ENCODE data around the gene PRICKLE2.

The PRICKLE2 gene

GRCh38 chr3:64125561-64125960 is 99.7 kb downstream of the PRICKLE2 start:
- no peak for DNase-seq

- no peak for DNase-seq
These were observed 101.3 kb downstream of the PRICKLE2 start for GRCh38 chr3:64123931-64124330.

- no peak for DNase-seq
These were observed 102.8 kb downstream of the PRICKLE2 start for GRCh38 chr3:64122476-64122875.

- DNase-seq, result no peak
These were observed 103.4 kb downstream of the PRICKLE2 start for GRCh38 chr3:64121750-64122311.

GRCh38 chr3:64120876-64121275 is 104.4 kb downstream of the PRICKLE2 start:
- no peak for DNase-seq

GRCh38 chr3:64117483-64117882 is 107.8 kb downstream of the PRICKLE2 start:
- no peak for DNase-seq

GRCh38 chr3:64114651-64115050 is 110.6 kb downstream of the PRICKLE2 start:
- no peak for DNase-seq

- DNase-seq, result no peak
These were observed 113.4 kb downstream of the PRICKLE2 start for GRCh38 chr3:64111872-64112271.

- DNase-seq, result no peak
These were observed 114.2 kb downstream of the PRICKLE2 start for GRCh38 chr3:64111083-64111482.

GRCh38 chr3:64110071-64110470 is 115.2 kb downstream of the PRICKLE2 start:
- no peak for DNase-seq

GRCh38 chr3:64109438-64109837 is 115.8 kb downstream of the PRICKLE2 start:
- peak; percentile 66 for DNase-seq

- DNase-seq, result no peak
These were observed 116.4 kb downstream of the PRICKLE2 start for GRCh38 chr3:64108784-64109317.

GRCh38 chr3:64108231-64108630 is 117.0 kb downstream of the PRICKLE2 start:
- DNase-seq, result no peak

- DNase-seq, result no peak
These were observed 118.1 kb downstream of the PRICKLE2 start for GRCh38 chr3:64107190-64107589.

GRCh38 chr3:64105816-64106215 is 119.5 kb downstream of the PRICKLE2 start:
- DNase-seq, result no peak

- DNase-seq, result no peak
These were observed 120.6 kb downstream of the PRICKLE2 start for GRCh38 chr3:64104691-64105111.

- DNase-seq, result no peak
These were observed 121.3 kb downstream of the PRICKLE2 start for GRCh38 chr3:64104006-64104405.

GRCh38 chr3:64103131-64103530 is 122.1 kb downstream of the PRICKLE2 start:
- no peak for DNase-seq

- no peak for DNase-seq
These were observed 123.1 kb downstream of the PRICKLE2 start for GRCh38 chr3:64102147-64102546.

- DNase-seq, result no peak
These were observed 126.0 kb downstream of the PRICKLE2 start for GRCh38 chr3:64099316-64099715.

- DNase-seq, result no peak
These were observed 126.6 kb downstream of the PRICKLE2 start for GRCh38 chr3:64098670-64099069.

GRCh38 chr3:64097920-64098319 is 127.3 kb downstream of the PRICKLE2 start:
- no peak for DNase-seq

- no peak for DNase-seq
These were observed 129.5 kb downstream of the PRICKLE2 start for GRCh38 chr3:64095802-64096201.

GRCh38 chr3:64094713-64095079 is 130.6 kb downstream of the PRICKLE2 start:
- no peak for DNase-seq
